Measurements from ENCODE around the gene INF2. TPM values are rescaled to one million over a fixed set of nuclear protein-coding genes. Genes with fewer than 3 reads are reported as not detected.

The INF2 gene
- total RNA-seq, 3 donors from 2014 or later, result 31.0 to 70.9 (median 51.5) TPM

DNA sequence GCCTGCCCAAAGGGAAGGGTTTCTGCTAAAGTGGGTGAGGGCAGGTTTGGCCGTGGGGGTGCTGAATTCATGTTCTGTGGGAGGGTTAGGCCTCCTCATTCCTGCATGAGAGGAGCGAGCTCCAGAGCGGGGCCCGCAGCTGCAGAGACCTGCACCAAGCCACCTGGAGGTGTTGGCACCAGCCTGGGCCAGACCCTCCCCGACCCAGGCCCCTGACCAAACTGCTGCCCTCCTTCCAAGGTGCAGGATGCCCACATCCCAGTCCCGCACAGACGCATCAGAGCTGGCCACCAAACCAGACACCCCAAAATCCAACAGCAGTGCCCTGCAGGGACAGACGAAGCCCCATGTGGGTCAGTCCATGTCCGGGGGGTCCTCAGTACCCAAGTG lies 45.2 kb downstream of the INF2 start:
- no peak overlapping the region for H3K27ac ChIP-seq
- no peak for TF ChIP-seq POLR2A (IDR thresholded peaks at IDR 0.05)
- no peak for TF ChIP-seq POLR2AphosphoS5 (IDR thresholded peaks at IDR 0.05)
- TF ChIP-seq, protein P1, sequence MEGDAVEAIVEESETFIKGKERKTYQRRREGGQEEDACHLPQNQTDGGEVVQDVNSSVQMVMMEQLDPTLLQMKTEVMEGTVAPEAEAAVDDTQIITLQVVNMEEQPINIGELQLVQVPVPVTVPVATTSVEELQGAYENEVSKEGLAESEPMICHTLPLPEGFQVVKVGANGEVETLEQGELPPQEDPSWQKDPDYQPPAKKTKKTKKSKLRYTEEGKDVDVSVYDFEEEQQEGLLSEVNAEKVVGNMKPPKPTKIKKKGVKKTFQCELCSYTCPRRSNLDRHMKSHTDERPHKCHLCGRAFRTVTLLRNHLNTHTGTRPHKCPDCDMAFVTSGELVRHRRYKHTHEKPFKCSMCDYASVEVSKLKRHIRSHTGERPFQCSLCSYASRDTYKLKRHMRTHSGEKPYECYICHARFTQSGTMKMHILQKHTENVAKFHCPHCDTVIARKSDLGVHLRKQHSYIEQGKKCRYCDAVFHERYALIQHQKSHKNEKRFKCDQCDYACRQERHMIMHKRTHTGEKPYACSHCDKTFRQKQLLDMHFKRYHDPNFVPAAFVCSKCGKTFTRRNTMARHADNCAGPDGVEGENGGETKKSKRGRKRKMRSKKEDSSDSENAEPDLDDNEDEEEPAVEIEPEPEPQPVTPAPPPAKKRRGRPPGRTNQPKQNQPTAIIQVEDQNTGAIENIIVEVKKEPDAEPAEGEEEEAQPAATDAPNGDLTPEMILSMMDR (IDR thresholded peaks at IDR 0.05), result no peak
- no peaks in the 10 kb centered on the region for H3K4me1 ChIP-seq

DNA sequence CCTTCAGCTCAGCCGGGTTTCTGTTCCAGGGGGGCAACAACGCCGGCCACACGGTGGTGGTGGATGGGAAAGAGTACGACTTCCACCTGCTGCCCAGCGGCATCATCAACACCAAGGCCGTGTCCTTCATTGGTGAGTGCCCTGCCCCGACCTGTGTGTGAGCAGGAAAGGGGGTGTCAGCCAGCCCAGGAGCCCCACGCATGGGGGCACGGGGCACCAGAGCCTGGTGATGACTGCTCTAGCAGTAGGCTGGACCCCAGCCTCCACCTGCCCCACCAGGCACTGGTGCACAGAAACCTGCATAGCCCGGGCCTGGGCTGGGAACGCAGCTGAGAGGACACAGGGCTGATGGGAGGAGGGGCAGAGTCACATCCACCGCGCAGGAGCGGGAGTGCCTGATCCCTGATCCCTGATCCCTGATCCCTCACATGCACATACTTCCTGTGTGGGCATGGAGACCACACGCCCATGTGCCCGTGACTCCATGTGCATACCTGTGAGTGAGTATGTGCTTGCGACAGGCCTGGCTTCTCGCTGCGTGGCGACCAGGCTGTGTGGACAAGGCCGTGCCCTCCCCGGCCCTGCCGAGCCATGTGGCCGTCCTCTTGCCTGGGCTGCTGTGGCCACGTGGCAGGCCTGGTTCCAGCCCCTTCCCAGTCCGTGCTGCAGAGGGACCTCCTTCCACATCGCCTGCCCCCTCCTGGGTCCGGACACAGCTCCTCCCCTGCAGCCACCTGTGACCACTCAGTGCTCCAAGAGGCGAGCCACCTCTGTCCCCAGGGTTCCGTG lies 45.8 kb downstream of the INF2 start:
- no peaks in the 10 kb centered on the region for H3K36me3 ChIP-seq
- H3K9me3 ChIP-seq, result no peaks in the 10 kb centered on the region
- H3K27ac ChIP-seq, result peak overlapping the region in 1 of 2 donors; percentile 90
- TF ChIP-seq, protein P1 (IDR thresholded peaks at IDR 0.05), result no peak
- TF ChIP-seq POLR2A (IDR thresholded peaks at IDR 0.05) (no peak), POLR2AphosphoS5 (IDR thresholded peaks at IDR 0.05) (no peak)
- no peak overlapping the region for H3K4me3 ChIP-seq
- no peak for DNase-seq (ENCODE audit: low spot score in 2 of 2)
- H3K4me1 ChIP-seq, result no peaks in the 10 kb centered on the region
- no peaks in the 10 kb centered on the region for H3K27me3 ChIP-seq
- intact Hi-C loops (cut with DNase I; ENCODE audit: low total_unique reads), result no loop called here

More for the DNA sequence above, 45.2 kb downstream of the INF2 start:
- Histone ChIP-seq H3K27me3 (no peaks in the 10 kb centered on the region), H3K4me3 (no peak overlapping the region), H3K36me3 (no peaks in the 10 kb centered on the region), H3K9me3 (no peaks in the 10 kb centered on the region)
- intact Hi-C loops (cut with DNase I; ENCODE audit: low total_unique reads), result no loop called here
- DNase-seq (ENCODE audit: low spot score in 2 of 2), result no peak

DNA sequence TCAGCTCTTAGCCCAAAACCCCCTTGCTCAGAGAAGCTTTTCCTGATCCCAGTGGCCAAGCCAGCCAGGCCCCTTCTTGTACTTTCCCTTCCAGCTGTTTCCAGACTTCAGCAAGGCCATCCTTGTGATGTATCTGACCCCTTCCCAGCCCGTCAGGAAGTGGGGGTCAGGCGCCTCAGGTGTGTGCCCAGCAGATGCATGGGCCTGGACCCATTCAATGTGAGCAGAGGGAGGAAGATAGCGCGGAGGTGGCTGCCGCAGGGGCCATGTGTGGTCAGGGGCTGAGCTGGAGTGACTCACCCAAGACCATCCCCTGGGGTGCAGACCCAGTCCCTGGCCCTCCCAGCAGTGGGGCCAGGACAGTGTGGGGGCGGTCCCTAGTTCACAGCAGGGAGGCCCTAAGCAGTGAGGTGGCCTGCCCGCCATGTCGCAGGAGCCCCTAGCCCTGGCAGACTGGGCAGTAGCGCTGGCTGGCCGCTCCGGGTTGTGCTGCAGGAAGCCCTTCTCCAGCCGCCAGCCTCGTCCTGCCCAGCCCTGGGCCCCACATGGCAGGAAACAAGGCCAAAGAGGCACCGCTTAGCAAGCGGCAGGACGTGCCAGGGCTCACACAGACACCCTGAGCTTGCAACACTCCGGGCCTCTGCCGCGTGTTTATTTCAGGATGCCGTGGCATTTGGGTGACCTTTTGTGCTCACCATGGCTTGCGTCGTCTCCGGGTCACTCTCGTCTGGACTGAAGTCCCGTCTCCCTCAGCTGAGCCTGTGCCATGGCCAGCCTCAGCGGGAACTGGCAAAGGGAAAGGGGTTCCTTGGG lies 46.6 kb downstream of the INF2 start:
- intact Hi-C loops (cut with DNase I; ENCODE audit: low total_unique reads), result no loop called here
- Histone ChIP-seq H3K36me3 (no peaks in the 10 kb centered on the region), H3K9me3 (no peaks in the 10 kb centered on the region), H3K27ac (peak overlapping the region; percentile 51 to 90), H3K4me1 (no peaks in the 10 kb centered on the region), H3K4me3 (no peak overlapping the region), H3K27me3 (no peaks in the 10 kb centered on the region)
- DNase-seq (ENCODE audit: low spot score in 2 of 2), result peak in 1 of 2 donors; percentile 56
- TF ChIP-seq POLR2AphosphoS5 (IDR thresholded peaks at IDR 0.05), result peak; percentile 20 to 81 (median 80)
- TF ChIP-seq POLR2A (IDR thresholded peaks at IDR 0.05), result no peak

DNA sequence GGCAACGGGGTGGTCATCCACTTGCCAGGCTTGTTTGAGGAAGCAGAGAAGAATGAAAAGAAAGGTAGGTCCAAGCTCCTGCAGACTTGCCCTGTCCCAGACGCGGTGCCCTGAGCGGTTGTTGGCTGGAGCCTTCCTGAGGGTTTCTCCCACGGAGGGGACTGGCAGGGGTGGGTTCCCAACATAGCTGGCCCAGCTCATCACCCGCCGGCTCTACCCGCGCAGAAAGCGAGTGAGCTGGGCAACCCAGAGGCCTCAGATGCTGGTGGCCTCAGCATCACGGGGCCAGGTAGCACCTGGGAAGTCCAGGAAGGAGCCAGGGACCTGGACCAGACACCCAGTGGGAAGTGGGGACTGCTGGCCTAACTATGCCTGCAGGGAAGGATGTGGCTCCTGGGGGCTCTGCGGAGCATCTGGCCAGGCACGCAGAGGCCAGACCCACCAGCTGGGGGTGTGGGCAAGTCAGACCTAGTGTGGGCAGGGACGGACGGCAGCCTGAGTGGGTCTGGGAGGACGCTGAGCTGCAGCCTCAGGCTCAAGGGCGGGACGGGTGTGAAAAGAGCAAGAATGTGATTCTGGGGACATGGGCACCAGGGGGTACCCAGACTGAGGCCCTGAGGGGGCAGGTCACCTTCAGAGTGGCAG lies 49.1 kb downstream of the INF2 start:
- no peaks in the 10 kb centered on the region for H3K4me1 ChIP-seq
- TF ChIP-seq POLR2AphosphoS5 (IDR thresholded peaks at IDR 0.05) (no peak), POLR2A (IDR thresholded peaks at IDR 0.05) (no peak)
- TF ChIP-seq, protein P1 (IDR thresholded peaks at IDR 0.05), result no peak
- intact Hi-C loops (cut with DNase I; ENCODE audit: low total_unique reads), result no loop called here
- H3K36me3 ChIP-seq, result no peaks in the 10 kb centered on the region
- no peak for DNase-seq (ENCODE audit: low spot score in 2 of 2)
- H3K4me3 ChIP-seq, result no peak overlapping the region
- no peak overlapping the region for H3K27ac ChIP-seq
- H3K27me3 ChIP-seq, result no peaks in the 10 kb centered on the region
- no peaks in the 10 kb centered on the region for H3K9me3 ChIP-seq

DNA sequence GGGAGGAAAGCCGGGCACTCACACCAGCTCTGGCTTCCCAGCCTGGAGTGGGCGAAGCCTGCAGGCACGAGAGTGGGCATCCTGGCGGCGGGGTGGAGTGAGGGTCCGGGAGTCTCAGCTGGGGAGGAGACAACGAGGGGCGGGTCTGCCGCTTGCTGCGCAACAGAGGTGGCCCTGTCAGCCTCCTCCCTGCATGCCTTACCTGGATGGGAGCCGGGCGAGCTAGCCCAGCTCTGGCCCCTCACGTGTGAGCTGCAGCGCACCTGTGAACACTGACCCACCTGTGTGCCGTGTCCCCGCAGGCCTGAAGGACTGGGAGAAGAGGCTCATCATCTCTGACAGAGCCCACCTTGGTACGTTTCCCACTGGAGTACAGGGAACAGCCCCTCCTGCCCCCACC lies 49.6 kb downstream of the INF2 start:
- no peak for DNase-seq (ENCODE audit: low spot score in 2 of 2)
- Histone ChIP-seq H3K36me3 (no peaks in the 10 kb centered on the region), H3K27ac (no peak overlapping the region), H3K9me3 (no peaks in the 10 kb centered on the region), H3K4me3 (no peak overlapping the region), H3K4me1 (no peaks in the 10 kb centered on the region), H3K27me3 (no peaks in the 10 kb centered on the region)
- no peak for TF ChIP-seq POLR2A (IDR thresholded peaks at IDR 0.05)
- TF ChIP-seq, protein P1 (IDR thresholded peaks at IDR 0.05), result no peak
- TF ChIP-seq POLR2AphosphoS5 (IDR thresholded peaks at IDR 0.05), result no peak
- intact Hi-C loops (cut with DNase I; ENCODE audit: low total_unique reads), result no loop called here
